GM18870 (cell line): ENCODE results near the gene AFG3L2.

Experiments
- ATAC-seq: cut with Tn5 transposase; IDR thresholded peaks from one replicate; pipeline ENCODE4 v1.9.1; 2021; ENCODE audit warnings: moderate library complexity; ENCODE audit not compliant: unreplicated experiment

The AFG3L2 gene

GRCh38 chr18:12362473-12363174 is 14.4 kb downstream of the AFG3L2 start:
- ATAC-seq = no peak

- no peak for ATAC-seq
These were observed 15.2 kb downstream of the AFG3L2 start for GRCh38 chr18:12361770-12362378.

- no peak for ATAC-seq
These were observed 17.5 kb downstream of the AFG3L2 start for GRCh38 chr18:12359515-12359927.

- ATAC-seq = no peak
These were observed 24.8 kb downstream of the AFG3L2 start for GRCh38 chr18:12352188-12352587.

GRCh38 chr18:12347895-12348294 is 29.1 kb downstream of the AFG3L2 start:
- no peak for ATAC-seq

- no peak for ATAC-seq
These were observed 30.8 kb downstream of the AFG3L2 start for GRCh38 chr18:12346240-12346565.

GRCh38 chr18:12345491-12346239 is 31.4 kb downstream of the AFG3L2 start:
- ATAC-seq = no peak

- no peak for ATAC-seq
These were observed 34.4 kb downstream of the AFG3L2 start for GRCh38 chr18:12342661-12343060.

GRCh38 chr18:12340945-12341660 is 35.9 kb downstream of the AFG3L2 start:
- no peak for ATAC-seq

GRCh38 chr18:12338382-12338781 is 38.6 kb downstream of the AFG3L2 start:
- no peak for ATAC-seq

- no peak for ATAC-seq
These were observed 40.1 kb downstream of the AFG3L2 start for GRCh38 chr18:12336887-12337286.

GRCh38 chr18:12336171-12336613 is 40.8 kb downstream of the AFG3L2 start:
- no peak for ATAC-seq

- no peak for ATAC-seq
These were observed 41.5 kb downstream of the AFG3L2 start for GRCh38 chr18:12335503-12335902.

- no peak for ATAC-seq
These were observed 42.2 kb downstream of the AFG3L2 start for GRCh38 chr18:12334863-12335262.

GRCh38 chr18:12334366-12334808 is 42.6 kb downstream of the AFG3L2 start:
- no peak for ATAC-seq

- ATAC-seq = no peak
These were observed 43.3 kb downstream of the AFG3L2 start for GRCh38 chr18:12333506-12334290.

GRCh38 chr18:12330766-12331165 is 46.3 kb downstream of the AFG3L2 start:
- ATAC-seq = no peak

- ATAC-seq = no peak
These were observed 47.8 kb downstream of the AFG3L2 start for GRCh38 chr18:12329125-12329698.

GRCh38 chr18:12328179-12328823 is 48.7 kb downstream of the AFG3L2 start:
- no peak for ATAC-seq
